ENCODE results near the gene SMPD2.

GRCh38 chr6:109478222-109478805 lies 37.8 kb downstream of the SMPD2 start:
- TF ChIP-seq, protein P1, sequence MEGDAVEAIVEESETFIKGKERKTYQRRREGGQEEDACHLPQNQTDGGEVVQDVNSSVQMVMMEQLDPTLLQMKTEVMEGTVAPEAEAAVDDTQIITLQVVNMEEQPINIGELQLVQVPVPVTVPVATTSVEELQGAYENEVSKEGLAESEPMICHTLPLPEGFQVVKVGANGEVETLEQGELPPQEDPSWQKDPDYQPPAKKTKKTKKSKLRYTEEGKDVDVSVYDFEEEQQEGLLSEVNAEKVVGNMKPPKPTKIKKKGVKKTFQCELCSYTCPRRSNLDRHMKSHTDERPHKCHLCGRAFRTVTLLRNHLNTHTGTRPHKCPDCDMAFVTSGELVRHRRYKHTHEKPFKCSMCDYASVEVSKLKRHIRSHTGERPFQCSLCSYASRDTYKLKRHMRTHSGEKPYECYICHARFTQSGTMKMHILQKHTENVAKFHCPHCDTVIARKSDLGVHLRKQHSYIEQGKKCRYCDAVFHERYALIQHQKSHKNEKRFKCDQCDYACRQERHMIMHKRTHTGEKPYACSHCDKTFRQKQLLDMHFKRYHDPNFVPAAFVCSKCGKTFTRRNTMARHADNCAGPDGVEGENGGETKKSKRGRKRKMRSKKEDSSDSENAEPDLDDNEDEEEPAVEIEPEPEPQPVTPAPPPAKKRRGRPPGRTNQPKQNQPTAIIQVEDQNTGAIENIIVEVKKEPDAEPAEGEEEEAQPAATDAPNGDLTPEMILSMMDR (IDR thresholded peaks at IDR 0.05): no peak
- TF ChIP-seq POLR2AphosphoS5 (IDR thresholded peaks at IDR 0.05): no peak
